Measurements from ENCODE around the gene LIPK.
A peak's percentile ranks its signal among the peaks of the same experiment; 100 is the strongest.
"Not testable (repeated sequence)": the region's sequence is repeated elsewhere in the genome, so short reads cannot be mapped to it uniquely, and the experiment has no call there.

The LIPK gene

GRCh38 chr10:88705958-88706357 lies at the start of gene LIPK:
Gene LIPK (plus strand): TSS chr10:88706249. CDS start chr10:88724544, 18,295 bp downstream.
- DNase-seq, result no peak

GRCh38 chr10:88657901-88658300 lies 48.1 kb upstream of the LIPK start:
- peak; percentile 72 for DNase-seq

GRCh38 chr10:88659725-88660597 lies 46.1 kb upstream of the LIPK start:
- DNase-seq, result peak; percentile 22

GRCh38 chr10:88660598-88660884 lies 45.5 kb upstream of the LIPK start:
- peak; percentile 36 for DNase-seq

GRCh38 chr10:88661018-88661417 lies 45.0 kb upstream of the LIPK start:
- peak; percentile 30 for DNase-seq

- DNase-seq, result no peak
These were observed 44.5 kb upstream of the LIPK start for GRCh38 chr10:88661577-88661976.

- DNase-seq, result not testable (repeated sequence)
These were observed 42.9 kb upstream of the LIPK start for GRCh38 chr10:88663153-88663552.

- DNase-seq, result no peak
These were observed 41.9 kb upstream of the LIPK start, which contains the start of gene LIPF for GRCh38 chr10:88664142-88664541. Gene LIPF (plus strand): TSS chr10:88664442. CDS start chr10:88667298, 2,856 bp downstream.

GRCh38 chr10:88668465-88668864 lies 37.6 kb upstream of the LIPK start:
- DNase-seq, result no peak

GRCh38 chr10:88670497-88670896 lies 35.6 kb upstream of the LIPK start:
- DNase-seq, result no peak

- no peak for DNase-seq
These were observed 34.0 kb upstream of the LIPK start for GRCh38 chr10:88672041-88672440.

- no peak for DNase-seq
These were observed 29.6 kb upstream of the LIPK start for GRCh38 chr10:88676283-88677060.

- DNase-seq, result no peak
These were observed 25.1 kb upstream of the LIPK start for GRCh38 chr10:88680958-88681357.

- no peak for DNase-seq
These were observed 23.6 kb upstream of the LIPK start for GRCh38 chr10:88682491-88682890.

GRCh38 chr10:88687853-88688467 lies 18.1 kb upstream of the LIPK start:
- peak; percentile 23 for DNase-seq

- no peak for DNase-seq
These were observed 16.7 kb upstream of the LIPK start for GRCh38 chr10:88689366-88689765.

GRCh38 chr10:88693392-88694020 lies 12.5 kb upstream of the LIPK start:
- peak; percentile 11 for DNase-seq

GRCh38 chr10:88702848-88703597 lies 3.0 kb upstream of the LIPK start:
- no peak for DNase-seq

GRCh38 chr10:88707429-88708155 lies 1.5 kb downstream of the LIPK start:
- peak; percentile 84 for DNase-seq

- not testable (repeated sequence) for DNase-seq
These were observed 3.3 kb downstream of the LIPK start for GRCh38 chr10:88709361-88709760.

- no peak for DNase-seq
These were observed 9.5 kb downstream of the LIPK start for GRCh38 chr10:88715517-88715916.

GRCh38 chr10:88721392-88721791 lies 15.3 kb downstream of the LIPK start:
- no peak for DNase-seq

All from fibroblast of skin of right biceps (primary cell).